Islet precursor cell (in vitro differentiated cells): ENCODE measurements around the gene ZDHHC14.
A peak's percentile ranks its signal among the peaks of the same experiment; 100 is the strongest.

Experiments
- DNase-seq: peaks from one replicate; pipeline ENCODE4 v3.0.0-alpha.2; 2018

The ZDHHC14 gene

DNA sequence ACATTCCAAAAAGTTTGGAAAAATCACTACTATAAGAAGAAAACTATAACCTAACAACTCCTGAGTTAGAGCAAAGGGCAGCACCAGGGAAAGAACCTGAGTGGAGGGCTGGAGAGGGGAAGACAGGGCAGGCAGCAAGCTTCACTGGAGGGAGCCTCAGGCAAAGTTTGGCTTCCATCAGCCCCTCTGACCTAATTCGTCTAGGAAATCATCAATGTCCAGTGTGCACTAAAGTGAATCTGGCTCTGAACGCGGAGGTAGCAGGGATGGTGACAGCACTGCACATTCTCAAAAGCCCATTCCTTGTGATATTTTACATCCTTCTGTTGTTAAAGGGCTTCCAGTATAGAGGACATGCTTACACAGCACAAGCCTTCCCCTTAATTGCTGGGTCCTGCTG, 87.1 kb downstream of the ZDHHC14 start:
- DNase-seq = peak; percentile 64

- no peak for DNase-seq
Measured at GRCh38 chr6:157468574-157468973, 87.6 kb downstream of the ZDHHC14 start.

DNA sequence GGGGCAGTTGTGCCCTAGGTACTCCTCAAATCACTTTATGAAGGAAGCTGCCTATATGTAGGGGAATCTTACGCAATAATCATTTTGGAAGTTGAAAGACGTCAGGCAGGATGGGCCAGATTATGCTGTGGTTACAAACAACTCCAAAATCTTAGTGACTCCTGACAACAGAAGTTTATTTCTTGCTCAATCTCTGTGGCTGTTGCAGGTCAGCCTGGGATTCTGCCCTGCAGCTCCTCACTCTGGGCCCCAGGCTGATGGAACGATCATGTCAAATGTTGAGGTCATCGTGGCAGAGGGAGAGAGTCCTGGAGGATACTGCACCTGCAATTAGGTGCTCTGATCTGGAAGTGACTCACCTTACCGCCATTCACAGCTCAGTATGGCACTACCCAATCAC, 88.4 kb downstream of the ZDHHC14 start:
- peak; percentile 87 for DNase-seq

GRCh38 chr6:157471077-157471686, 90.2 kb downstream of the ZDHHC14 start:
- no peak for DNase-seq

DNA sequence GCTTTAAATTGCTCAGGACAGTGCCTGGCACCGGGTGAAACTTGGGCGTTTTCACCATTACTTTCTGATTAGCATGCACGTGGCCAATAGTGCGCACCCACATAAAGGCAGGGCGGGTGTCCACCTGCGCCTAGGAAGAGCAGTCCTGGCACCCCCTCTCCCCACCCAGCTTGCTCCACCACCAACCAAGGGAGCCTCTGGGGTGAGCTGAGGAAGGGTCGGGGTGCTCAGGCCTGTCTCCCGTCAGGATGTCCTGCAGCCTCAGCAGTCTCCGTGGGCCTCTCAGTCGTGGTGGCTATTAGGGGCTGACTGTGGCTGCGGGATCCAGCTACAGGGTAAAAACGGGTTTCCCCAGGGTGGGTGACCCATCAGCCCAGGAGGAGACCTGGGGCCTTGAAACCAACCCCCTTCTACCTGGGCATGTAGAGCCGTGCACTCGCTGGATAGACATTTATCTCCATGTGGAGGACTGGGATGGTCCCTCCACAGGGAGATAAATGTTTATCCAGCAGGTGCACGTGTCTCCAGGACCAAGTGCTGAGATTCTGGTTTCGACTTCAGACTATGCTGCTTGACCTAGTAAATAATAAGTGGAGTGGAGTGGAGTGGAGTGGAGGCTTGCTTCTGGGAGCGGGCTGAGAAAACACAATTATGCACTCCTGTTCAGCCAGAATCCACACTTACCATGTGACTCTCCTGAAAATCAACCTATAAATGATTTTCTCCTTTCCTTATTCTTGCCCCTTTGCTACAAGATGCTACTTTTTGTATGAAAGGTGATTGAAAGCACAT, 91.1 kb downstream of the ZDHHC14 start:
- DNase-seq = no peak

DNA sequence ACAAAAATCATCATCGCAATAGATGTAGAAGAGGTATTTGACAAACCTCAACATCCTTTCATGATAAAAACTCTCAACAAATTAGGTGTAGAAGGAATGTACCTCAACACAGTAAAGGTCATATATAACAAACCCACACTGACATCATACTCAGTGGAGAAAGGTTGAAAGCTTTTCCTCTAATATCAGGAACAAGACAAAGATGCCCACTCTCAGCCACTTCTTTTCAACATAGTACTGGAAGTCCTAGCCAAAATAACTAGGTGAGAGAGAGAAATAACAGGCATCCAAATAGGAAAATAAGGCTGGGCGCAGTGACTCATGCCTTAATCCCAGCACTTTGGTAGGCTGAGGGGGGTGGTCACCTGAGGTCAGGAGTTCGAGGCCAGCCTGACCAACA, 95.8 kb downstream of the ZDHHC14 start:
- DNase-seq = peak; percentile 9

DNA sequence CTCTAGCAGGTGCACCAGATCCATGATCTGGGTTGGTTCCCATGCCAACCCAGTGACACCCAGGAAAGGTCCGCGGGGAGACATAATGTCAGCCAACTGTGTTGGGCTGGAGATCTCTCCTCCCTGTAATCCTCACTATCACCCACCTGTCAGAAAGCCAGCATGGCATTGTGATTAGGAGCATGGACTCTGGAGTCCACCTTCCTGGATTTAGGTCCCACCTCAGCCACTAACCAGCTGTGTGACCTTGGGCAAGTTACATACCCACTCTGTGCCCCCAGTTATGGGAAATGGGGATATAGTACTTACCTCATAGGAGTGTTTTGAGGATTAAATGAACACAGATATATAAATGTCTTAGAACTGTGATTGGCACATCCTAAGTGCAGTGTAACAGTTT, 97.9 kb downstream of the ZDHHC14 start:
- peak; percentile 31 for DNase-seq

- DNase-seq = peak; percentile 19
Measured at GRCh38 chr6:157479464-157480303, 98.7 kb downstream of the ZDHHC14 start.

GRCh38 chr6:157481189-157481864, 100.3 kb downstream of the ZDHHC14 start:
- DNase-seq = no peak

DNA sequence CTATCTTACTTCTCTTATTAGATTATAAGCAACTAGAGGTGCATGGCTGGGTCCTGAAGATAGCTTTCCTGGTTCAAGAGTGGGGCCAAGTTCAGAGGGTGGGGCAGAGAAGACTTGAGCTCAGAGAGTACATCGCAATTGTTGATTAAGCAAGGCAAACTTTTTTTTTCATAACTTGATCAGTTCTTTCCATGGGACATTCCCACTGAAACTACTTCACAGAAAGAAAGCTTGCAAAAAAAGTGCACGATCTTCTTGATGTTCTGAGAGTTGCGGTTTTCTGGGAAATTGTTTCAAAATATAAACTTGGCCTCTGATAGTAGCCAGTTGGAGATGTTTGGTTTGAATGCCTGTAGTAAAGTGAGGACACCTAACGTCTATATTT, 100.9 kb downstream of the ZDHHC14 start:
- no peak for DNase-seq

DNA sequence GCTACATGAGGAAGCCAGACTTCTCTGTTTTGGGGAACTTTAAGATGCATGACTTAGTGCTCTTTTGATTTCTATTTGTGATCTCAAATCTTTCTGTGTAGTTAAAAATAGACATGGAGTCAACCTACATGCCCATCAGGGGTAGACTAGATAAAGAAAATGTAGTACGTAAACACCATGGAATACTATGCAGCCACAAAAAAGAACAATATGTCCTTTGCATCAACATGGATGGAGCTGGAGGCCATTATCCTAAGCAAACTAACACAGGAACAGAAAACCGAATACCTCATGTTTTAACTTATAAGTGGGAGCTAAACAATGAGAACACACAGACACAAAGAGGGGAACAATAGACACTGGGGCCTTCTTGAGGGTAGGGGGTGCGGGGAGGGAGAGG, 102.8 kb downstream of the ZDHHC14 start:
- DNase-seq = no peak

GRCh38 chr6:157484181-157484580, 103.2 kb downstream of the ZDHHC14 start:
- no peak for DNase-seq

DNA sequence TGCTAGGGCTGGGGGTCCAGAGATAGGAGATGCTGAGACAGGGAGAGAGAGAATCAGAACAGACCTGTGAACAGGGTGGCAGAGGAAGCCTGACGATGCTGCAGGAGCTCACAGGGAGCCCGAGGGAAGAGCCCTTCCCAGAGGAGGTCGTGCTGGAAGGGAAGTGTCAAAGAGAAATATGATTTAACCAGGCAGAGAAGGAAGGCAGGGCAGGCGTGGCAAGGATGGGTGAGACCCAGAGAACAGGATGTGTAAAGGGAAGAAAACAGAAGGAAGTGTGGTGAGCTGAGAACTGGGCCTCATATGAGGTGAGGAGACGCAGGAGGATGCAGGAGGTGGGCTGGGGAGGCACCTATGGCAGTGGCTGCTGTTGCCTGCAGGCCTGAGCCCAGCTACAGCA, 105.6 kb downstream of the ZDHHC14 start:
- DNase-seq = no peak

DNA sequence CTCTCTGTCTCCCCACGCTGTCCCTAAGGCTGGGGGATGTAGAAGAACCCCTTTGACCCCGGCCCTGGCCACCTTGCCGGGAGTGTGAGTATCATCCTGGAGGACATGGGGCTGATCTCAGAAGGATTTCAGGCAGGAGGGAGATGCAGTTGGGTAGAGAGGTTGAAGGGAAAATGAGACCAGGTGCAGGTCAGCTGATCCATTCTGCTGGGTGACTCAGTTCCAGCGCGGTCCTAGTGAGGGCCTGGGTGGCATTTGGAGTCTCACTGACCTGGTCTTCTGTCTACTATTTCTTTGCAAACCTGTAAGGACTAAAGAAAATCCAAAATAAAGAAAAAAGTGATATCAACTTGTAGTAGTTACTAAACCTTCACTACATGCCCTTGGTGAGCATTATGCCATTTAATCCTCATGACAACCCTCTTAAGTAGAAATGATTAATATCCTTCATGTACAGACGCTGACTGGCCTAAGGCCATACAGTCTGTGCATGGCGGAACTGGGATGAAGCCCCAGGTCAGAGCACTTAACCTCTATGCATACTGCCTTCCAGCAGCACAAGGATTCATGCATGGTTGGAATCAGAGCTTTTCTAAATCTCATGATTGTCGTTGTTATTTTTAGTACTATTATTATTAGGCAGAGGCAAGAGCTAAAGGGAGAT, 106.3 kb downstream of the ZDHHC14 start:
- peak; percentile 12 for DNase-seq

DNA sequence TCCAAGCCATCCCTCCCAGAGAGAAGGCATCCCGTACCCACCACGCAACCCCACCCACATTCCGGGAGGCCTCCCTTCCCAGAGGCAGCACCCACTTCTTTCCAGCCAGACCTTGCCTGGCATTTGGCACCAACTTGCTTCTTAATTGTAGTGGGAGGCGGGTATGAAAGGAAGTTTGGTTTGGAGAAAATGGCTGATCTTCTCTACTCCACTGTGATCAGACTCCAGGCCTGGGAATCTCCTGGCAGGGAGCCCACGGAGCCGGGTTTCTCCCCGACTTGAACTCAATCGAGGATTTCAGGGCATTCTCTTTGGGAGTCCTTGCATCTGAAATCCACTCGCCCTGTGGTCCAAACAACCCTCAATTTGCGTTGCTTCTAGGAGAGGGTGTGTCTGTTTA, 107.1 kb downstream of the ZDHHC14 start:
- no peak for DNase-seq

- DNase-seq = no peak
Measured at GRCh38 chr6:157488716-157489118, 107.7 kb downstream of the ZDHHC14 start.

- no peak for DNase-seq
Measured at GRCh38 chr6:157490611-157491269, 109.8 kb downstream of the ZDHHC14 start.

DNA sequence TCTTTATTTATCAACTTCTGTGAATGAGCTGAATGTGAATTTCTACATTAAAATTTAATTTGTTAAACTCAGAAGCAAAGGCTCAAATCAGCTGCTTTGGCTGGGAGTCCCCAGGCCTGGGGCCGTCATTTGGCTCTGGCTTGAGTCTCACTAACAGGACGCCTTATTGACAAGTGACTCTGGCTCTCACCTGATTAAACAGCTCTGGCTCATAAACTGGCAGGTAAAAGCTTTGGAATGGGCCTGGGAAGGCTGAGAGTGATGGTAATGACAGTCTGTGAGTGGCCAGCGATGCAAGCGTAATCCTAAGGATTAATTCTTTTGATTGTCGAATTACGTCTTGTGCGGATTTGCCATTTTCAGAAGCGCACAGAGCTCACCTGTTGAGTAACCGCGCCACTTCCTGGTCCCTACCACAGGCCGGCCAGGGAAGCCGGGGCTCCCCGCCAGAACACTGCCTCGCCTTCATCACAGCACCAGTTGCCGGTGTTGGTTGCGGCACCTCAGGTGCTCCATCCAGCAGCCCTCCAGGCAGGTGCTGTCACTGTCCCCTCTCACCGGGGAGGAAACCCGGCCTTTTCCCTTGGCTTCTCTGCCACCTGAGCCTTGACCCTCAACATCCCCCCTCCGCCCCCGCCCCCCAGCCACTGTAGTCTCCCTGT, 110.7 kb downstream of the ZDHHC14 start:
- peak; percentile 69 for DNase-seq

DNA sequence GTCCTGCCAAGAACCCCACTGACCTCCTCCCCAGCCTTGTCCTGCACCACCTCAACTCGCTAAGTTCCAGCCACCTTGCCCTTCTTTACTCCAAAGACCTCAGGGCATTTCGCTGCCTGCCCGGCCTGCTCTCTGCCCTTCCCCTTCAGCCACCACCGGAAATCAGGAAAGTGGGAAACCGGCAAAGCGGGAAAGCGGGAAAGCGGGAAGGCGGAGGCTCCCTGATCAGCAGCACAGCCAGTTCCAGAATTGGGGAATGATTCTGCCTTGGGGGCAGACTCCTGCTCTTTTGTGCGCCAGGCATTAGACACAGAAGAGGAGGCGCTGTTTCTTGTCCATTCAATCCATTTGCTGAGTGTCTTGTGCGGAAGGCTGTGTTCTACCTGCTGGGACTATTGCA, 111.3 kb downstream of the ZDHHC14 start:
- no peak for DNase-seq

- no peak for DNase-seq
Measured at GRCh38 chr6:157492741-157493140, 111.8 kb downstream of the ZDHHC14 start.

GRCh38 chr6:157493173-157493572, 112.2 kb downstream of the ZDHHC14 start:
- no peak for DNase-seq

DNA sequence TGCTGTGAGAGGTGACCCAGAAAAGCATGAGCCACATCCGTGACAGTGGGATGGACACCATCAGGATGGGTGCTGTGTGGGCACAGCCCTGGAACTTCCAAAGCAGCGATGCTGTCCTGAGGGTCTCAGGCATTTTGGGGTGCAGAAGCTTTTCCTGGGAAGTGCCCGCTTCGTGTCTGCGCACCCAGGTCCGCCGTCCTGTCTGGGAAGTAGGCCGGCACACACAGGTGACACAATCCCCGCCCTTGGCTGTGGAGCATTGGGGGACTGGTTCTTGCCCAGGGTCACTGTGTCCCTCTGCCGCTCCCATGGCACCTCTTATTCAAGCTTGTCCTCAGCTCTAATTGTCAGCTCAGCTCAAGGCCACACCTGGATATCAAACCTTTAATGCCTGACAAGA, 112.6 kb downstream of the ZDHHC14 start:
- no peak for DNase-seq
